Measurements from ENCODE around the gene HHATL.

DNA sequence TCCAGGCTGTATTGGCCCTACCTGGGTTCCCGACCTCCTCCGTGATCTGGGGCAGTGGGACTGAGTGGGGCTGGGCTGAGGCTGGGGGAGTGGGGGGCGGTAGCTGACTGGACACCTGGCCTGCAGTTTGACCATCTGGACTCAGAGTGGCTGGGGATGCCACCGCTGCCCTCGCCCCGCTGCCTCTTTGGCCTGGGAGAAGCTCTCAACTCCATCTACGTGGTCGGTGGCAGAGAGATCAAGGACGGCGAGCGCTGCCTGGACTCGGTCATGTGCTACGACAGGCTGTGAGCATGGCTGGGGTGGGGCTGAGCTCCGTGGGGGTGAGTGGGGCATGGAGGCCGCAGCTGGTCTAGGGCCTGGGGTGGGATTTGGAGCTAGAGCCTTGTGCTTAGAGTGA lies 14.6 kb downstream of the HHATL start:
- TF ChIP-seq SIN3A (IDR thresholded peaks at IDR 0.05; ENCODE audit: borderline replicate concordance, insufficient read depth, low read depth, low read length) (no peak), CTCF (IDR thresholded peaks at IDR 0.05) (no peak)

Measured in Panc1 (cell line).